HepG2 (cell line): ENCODE results near the gene KRT17. TPM values are rescaled to one million over a fixed set of nuclear protein-coding genes. Genes with fewer than 3 reads are reported as not detected.
A peak's percentile ranks its signal among the peaks of the same experiment; 100 is the strongest.

Source experiments
- BCLAF1 ChIP-seq: fragments of 450-650 bp; IDR thresholded peaks from 2 replicates; pipeline ENCODE4 v1.6.1; 2017; ENCODE audit warnings: mild to moderate bottlenecking
- HMGXB4 ChIP-seq, 2 experiments: sonication (generic) in 1 of 2; formaldehyde crosslinking in 1 of 2; IDR thresholded peaks; 2 replicates each; pipeline versions ENCODE4 v1.4.0 to v1.6.1; 2018 to 2020; ENCODE audit warnings: missing genetic modification reagents in 2 of 2, borderline replicate concordance in 1 of 2, low read depth in 1 of 2, mild to moderate bottlenecking in 1 of 2, missing biosample characterization in 1 of 2
- KDM2A ChIP-seq: sonication (generic); formaldehyde crosslinking; IDR thresholded peaks from 2 replicates; pipeline ENCODE4 v1.4.0; 2020; ENCODE audit warnings: low read depth, missing genetic modification reagents, borderline replicate concordance
- MAFF ChIP-seq: IDR thresholded peaks from 2 replicates; pipeline ENCODE4 v1.6.1; 2011; ENCODE audit warnings: low read depth, low read length, improper control_type of control experiment
- NFE2 ChIP-seq: sonication (generic); formaldehyde crosslinking; IDR thresholded peaks from 2 replicates; pipeline ENCODE4 v1.4.0; 2020; ENCODE audit warnings: missing genetic modification reagents
- RFX3 ChIP-seq: IDR thresholded peaks from 2 replicates; pipeline ENCODE4 v1.6.1; 2016; ENCODE audit warnings: missing biosample characterization, missing genetic modification reagents
- SIX4 ChIP-seq: sonication (generic); formaldehyde crosslinking; IDR thresholded peaks from 2 replicates; pipeline ENCODE4 v1.4.0; 2020; ENCODE audit warnings: missing genetic modification reagents
- ZBTB10 ChIP-seq: sonication (generic); formaldehyde crosslinking; IDR thresholded peaks from 2 replicates; pipeline ENCODE4 v1.4.0; 2020; ENCODE audit warnings: missing genetic modification reagents, borderline replicate concordance
- ZGPAT ChIP-seq: IDR thresholded peaks from 2 replicates; pipeline ENCODE4 v1.6.1; 2016; ENCODE audit warnings: mild to moderate bottlenecking
- ZKSCAN8 ChIP-seq: IDR thresholded peaks from 2 replicates; pipeline ENCODE4 v1.6.1; 2016; ENCODE audit warnings: borderline replicate concordance, missing genetic modification reagents, missing compliant biosample characterization
- ZNF160 ChIP-seq: sonication (generic); formaldehyde crosslinking; IDR thresholded peaks from 2 replicates; pipeline ENCODE4 v1.8.0; 2022; ENCODE audit warnings: mild to moderate bottlenecking, inconsistent platforms, missing genetic modification reagents
- ZNF563 ChIP-seq: sonication (generic); formaldehyde crosslinking; IDR thresholded peaks from 2 replicates; pipeline ENCODE4 v1.8.0; 2022; ENCODE audit warnings: mild to moderate bottlenecking, moderate library complexity, missing genetic modification reagents
- polyA plus RNA-seq, 8 experiments: library from polyadenylated mRNA; depleted of rRNA in 3 of 8; stranded (reverse) in 7 of 8; unstranded in 1 of 8; fragments of >200 nt; fragmentation: Illumina TruSeq in 4 of 8; extraction: Trizol in 4 of 8; gene quantifications; 2 replicates each; pipeline versions ENCODE4 v1.2.1 to v1.2.3, GENCODE V29; 2011 to 2016; ENCODE audit warnings: low read depth in 4 of 8, missing spikeins in 1 of 8, mixed read lengths in 1 of 8; ENCODE audit not compliant: insufficient read depth in 1 of 8
- total RNA-seq, 5 experiments: library from RNA; depleted of rRNA; stranded (reverse); fragments of >200 nt; fragmentation: Illumina TruSeq; extraction: Trizol; gene quantifications; 2 replicates each; pipeline ENCODE4 v1.2.3, GENCODE V29; 2016; ENCODE audit warnings: low read depth in 1 of 5
- TF ChIP-seq, protein P1 (sequence below): sonication (generic); formaldehyde crosslinking; conservative IDR thresholded peaks from 2 replicates; pipeline ENCODE4 v1.4.0; 2020; ENCODE audit warnings: mild to moderate bottlenecking, missing genetic modification reagents, moderate library complexity
- TF ChIP-seq, protein P2 (sequence below): sonication (generic); formaldehyde crosslinking; IDR thresholded peaks from 2 replicates; pipeline ENCODE4 v1.4.0; 2020; ENCODE audit warnings: missing genetic modification reagents, borderline replicate concordance

Gene KRT17
- total and polyA plus RNA-seq, 2 of the 13 experiments (the other 11 are each of a cell fraction or from before 2014, with no cell fraction given): 0.38 to 0.82 TPM

- no peak for TF ChIP-seq ZBTB10
- no peak for TF ChIP-seq HMGXB4 (CRISPR knock-in tag; IDR thresholded peaks at IDR 0.05; ENCODE audit: borderline replicate concordance in 1 of 2, low read depth in 1 of 2)
- TF ChIP-seq, protein P1, sequence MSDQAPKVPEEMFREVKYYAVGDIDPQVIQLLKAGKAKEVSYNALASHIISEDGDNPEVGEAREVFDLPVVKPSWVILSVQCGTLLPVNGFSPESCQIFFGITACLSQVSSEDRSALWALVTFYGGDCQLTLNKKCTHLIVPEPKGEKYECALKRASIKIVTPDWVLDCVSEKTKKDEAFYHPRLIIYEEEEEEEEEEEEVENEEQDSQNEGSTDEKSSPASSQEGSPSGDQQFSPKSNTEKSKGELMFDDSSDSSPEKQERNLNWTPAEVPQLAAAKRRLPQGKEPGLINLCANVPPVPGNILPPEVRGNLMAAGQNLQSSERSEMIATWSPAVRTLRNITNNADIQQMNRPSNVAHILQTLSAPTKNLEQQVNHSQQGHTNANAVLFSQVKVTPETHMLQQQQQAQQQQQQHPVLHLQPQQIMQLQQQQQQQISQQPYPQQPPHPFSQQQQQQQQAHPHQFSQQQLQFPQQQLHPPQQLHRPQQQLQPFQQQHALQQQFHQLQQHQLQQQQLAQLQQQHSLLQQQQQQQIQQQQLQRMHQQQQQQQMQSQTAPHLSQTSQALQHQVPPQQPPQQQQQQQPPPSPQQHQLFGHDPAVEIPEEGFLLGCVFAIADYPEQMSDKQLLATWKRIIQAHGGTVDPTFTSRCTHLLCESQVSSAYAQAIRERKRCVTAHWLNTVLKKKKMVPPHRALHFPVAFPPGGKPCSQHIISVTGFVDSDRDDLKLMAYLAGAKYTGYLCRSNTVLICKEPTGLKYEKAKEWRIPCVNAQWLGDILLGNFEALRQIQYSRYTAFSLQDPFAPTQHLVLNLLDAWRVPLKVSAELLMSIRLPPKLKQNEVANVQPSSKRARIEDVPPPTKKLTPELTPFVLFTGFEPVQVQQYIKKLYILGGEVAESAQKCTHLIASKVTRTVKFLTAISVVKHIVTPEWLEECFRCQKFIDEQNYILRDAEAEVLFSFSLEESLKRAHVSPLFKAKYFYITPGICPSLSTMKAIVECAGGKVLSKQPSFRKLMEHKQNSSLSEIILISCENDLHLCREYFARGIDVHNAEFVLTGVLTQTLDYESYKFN (CRISPR knock-in tag): no peak
- no peak for TF ChIP-seq BCLAF1
- no peak for TF ChIP-seq NFE2 (CRISPR knock-in tag)
- no peak; the same call in 1 of the 2 replicates for TF ChIP-seq ZNF160 (CRISPR knock-in tag)
- no peak for TF ChIP-seq SIX4 (CRISPR knock-in tag)
- peak; percentile 24; the same call in 1 of the 2 replicates for TF ChIP-seq ZKSCAN8 (CRISPR knock-in tag)
- TF ChIP-seq KDM2A: peak; percentile 23; the same call in 1 of the 2 replicates
- TF ChIP-seq RFX3 (CRISPR knock-in tag): peak; percentile 66
- TF ChIP-seq ZNF563 (CRISPR knock-in tag): no peak
- TF ChIP-seq, protein P2, sequence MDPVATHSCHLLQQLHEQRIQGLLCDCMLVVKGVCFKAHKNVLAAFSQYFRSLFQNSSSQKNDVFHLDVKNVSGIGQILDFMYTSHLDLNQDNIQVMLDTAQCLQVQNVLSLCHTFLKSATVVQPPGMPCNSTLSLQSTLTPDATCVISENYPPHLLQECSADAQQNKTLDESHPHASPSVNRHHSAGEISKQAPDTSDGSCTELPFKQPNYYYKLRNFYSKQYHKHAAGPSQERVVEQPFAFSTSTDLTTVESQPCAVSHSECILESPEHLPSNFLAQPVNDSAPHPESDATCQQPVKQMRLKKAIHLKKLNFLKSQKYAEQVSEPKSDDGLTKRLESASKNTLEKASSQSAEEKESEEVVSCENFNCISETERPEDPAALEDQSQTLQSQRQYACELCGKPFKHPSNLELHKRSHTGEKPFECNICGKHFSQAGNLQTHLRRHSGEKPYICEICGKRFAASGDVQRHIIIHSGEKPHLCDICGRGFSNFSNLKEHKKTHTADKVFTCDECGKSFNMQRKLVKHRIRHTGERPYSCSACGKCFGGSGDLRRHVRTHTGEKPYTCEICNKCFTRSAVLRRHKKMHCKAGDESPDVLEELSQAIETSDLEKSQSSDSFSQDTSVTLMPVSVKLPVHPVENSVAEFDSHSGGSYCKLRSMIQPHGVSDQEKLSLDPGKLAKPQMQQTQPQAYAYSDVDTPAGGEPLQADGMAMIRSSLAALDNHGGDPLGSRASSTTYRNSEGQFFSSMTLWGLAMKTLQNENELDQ: no peak
- no peak; the same call in 1 of the 2 replicates for TF ChIP-seq ZGPAT (CRISPR knock-in tag)
- TF ChIP-seq MAFF: 0 out of 2 replicates have a peak, but pooled peaks have one; percentile 32
Measured at GRCh38 chr17:41666237-41666641, 41.9 kb upstream of the KRT17 start (continued).
